Transverse colon (tissue), 4 donors: Measurements from ENCODE around the gene PLXNB2. TPM values are rescaled to one million over a fixed set of nuclear protein-coding genes. Genes with fewer than 3 reads are reported as not detected.

ENCODE experiments used
- DNase-seq: peaks from one replicate; pipeline ENCODE4 v3.0.0-alpha.2; 2019
- H3K27ac ChIP-seq, 4 donors: fragments of 200-600 bp; sonication (generic); 2 replicates each; pipeline ENCODE4 v1.5.1; 2016 to 2018; ENCODE audit warnings: inconsistent platforms in 4 of 4
- H3K27me3 ChIP-seq: fragments of 200-600 bp; sonication (generic); 2 replicates; pipeline ENCODE4 v1.5.1; 2017; ENCODE audit warnings: inconsistent platforms
- H3K36me3 ChIP-seq, 4 donors: fragments of 200-600 bp; sonication (generic); 2 replicates each; pipeline ENCODE4 v1.5.1; 2017 to 2019; ENCODE audit warnings: inconsistent platforms in 4 of 4
- H3K4me1 ChIP-seq, 4 donors: fragments of 200-600 bp; sonication (generic); 2 replicates each; pipeline ENCODE4 v1.5.1; 2017 to 2020; ENCODE audit warnings: inconsistent platforms in 4 of 4
- H3K4me3 ChIP-seq, 4 donors: fragments of 200-600 bp; sonication (generic); 1 replicate in 1 of 4; 2 replicates in 3 of 4; pipeline versions ENCODE4 v1.5.1 to v1.6.1; 2017 to 2019; ENCODE audit warnings: inconsistent platforms in 4 of 4
- H3K9me3 ChIP-seq, 2 donors: fragments of 200-600 bp; sonication (generic); 2 replicates each; pipeline ENCODE4 v1.5.1; 2017 to 2019; ENCODE audit warnings: inconsistent platforms in 2 of 2
- EP300 ChIP-seq: sonication (generic); formaldehyde crosslinking; IDR thresholded peaks from one replicate; pipeline ENCODE4 v1.6.1; 2017; ENCODE audit warnings: antibody characterized with exemption, low read depth
- POLR2A ChIP-seq: fragments of 450-650 bp; IDR thresholded peaks from one replicate; pipeline ENCODE4 v1.6.1; 2016; ENCODE audit warnings: antibody characterized with exemption, mild to moderate bottlenecking, moderate library complexity
- POLR2AphosphoS5 ChIP-seq, 3 donors: sonication (generic); formaldehyde crosslinking; IDR thresholded peaks; one replicate each; pipeline ENCODE4 v1.6.1; 2016; ENCODE audit warnings: antibody characterized with exemption in 3 of 3
- WGBS, 2 donors: methylation state at CpG; one replicate each; pipeline ENCODE4 v1.1.5; 2018; ENCODE audit warnings: low coverage in 1 of 2; 5-methylcytosine and 5-hydroxymethylcytosine counted together
- in situ Hi-C, 4 donors: fragments of 200-750 bp; cut with MboI; loops; one replicate each; pipeline versions ENCODE4 v1.15.0 to v1.15.1; 2017; ENCODE audit warnings: low sequenced_read_pairs in 3 of 4, low pct_ligation_motif_present in 1 of 4, low pct_unique_long_range_greater_than_20kb in 1 of 4
- intact Hi-C: fragments of 100-400 bp; cut with DNase I; formaldehyde crosslinking; loops from one replicate; pipeline ENCODE4 v1.15.1; 2023; ENCODE audit warnings: low total_unique reads
- total RNA-seq, 4 donors: library from RNA; depleted of rRNA; stranded (reverse); fragments of >200 nt; gene quantifications; one replicate each; pipeline ENCODE4 v1.1.0, GENCODE V29; 2016
- TF ChIP-seq, protein P1 (sequence below), 5 experiments: fragments of 200-600 bp in 3 of 5; fragments of 450-650 bp in 2 of 5; sonication (generic) in 3 of 5; IDR thresholded peaks; 1 replicate in 2 of 5; 2 replicates in 3 of 5; pipeline ENCODE4 v1.5.1; 2016 to 2017; ENCODE audit warnings: antibody characterized with exemption in 5 of 5, inconsistent platforms in 3 of 5, mild to moderate bottlenecking in 2 of 5, moderate library complexity in 1 of 5

PLXNB2 gene
- total RNA-seq, 4 donors from 2014 or later = 305 to 880 (median 460) TPM

DNA sequence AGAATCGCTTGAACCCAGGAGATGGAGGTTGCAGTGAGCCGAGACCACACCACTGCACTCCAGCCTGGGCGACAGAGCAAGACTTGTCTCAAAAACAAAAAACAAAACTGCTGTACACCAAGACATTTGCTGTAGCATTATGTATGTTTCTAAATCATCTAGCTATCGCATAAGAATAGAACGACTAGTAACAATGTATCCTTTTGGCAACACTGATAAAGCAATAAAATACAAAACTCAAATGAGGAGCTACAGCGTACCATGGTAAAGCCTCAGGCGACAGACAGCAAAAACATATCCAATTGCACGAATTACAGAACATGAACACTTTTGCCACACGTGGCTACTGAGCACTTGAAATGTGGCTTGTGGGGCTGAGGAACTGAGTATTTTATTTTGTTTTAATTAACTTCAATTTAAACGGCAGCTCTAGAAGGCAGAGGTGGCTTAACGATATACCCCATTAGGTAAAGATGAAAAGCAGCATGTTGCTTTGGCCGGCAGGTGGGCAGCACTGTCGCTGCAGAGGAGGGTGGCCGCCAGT is 65.0 kb downstream of the PLXNB2 start:
- no peak for DNase-seq
- 56 to 57% methylated on average over 13 to 14 of the region's 14 CpGs for WGBS, 2 donors
- H3K27ac ChIP-seq = no peak overlapping the region
- H3K36me3 ChIP-seq = no peaks in the 10 kb centered on the region
- H3K4me3 ChIP-seq = peak overlapping the region in 3 of 4 donors; percentile 66 to 92 (median 86)
- TF ChIP-seq POLR2AphosphoS5 (IDR thresholded peaks at IDR 0.05) (no peak), POLR2A (no peak), EP300 (no peak)
- TF ChIP-seq, protein P1, sequence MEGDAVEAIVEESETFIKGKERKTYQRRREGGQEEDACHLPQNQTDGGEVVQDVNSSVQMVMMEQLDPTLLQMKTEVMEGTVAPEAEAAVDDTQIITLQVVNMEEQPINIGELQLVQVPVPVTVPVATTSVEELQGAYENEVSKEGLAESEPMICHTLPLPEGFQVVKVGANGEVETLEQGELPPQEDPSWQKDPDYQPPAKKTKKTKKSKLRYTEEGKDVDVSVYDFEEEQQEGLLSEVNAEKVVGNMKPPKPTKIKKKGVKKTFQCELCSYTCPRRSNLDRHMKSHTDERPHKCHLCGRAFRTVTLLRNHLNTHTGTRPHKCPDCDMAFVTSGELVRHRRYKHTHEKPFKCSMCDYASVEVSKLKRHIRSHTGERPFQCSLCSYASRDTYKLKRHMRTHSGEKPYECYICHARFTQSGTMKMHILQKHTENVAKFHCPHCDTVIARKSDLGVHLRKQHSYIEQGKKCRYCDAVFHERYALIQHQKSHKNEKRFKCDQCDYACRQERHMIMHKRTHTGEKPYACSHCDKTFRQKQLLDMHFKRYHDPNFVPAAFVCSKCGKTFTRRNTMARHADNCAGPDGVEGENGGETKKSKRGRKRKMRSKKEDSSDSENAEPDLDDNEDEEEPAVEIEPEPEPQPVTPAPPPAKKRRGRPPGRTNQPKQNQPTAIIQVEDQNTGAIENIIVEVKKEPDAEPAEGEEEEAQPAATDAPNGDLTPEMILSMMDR (IDR thresholded peaks at IDR 0.05) = no peak
- H3K9me3 ChIP-seq = no peaks in the 10 kb centered on the region
- intact Hi-C loops (no loop called here), in situ Hi-C loops (no loop called here)
- H3K4me1 ChIP-seq = peaks cover 31 to 50% (median 43%) of the 10 kb centered on the region in 4 donors
- H3K27me3 ChIP-seq = no peaks in the 10 kb centered on the region

DNA sequence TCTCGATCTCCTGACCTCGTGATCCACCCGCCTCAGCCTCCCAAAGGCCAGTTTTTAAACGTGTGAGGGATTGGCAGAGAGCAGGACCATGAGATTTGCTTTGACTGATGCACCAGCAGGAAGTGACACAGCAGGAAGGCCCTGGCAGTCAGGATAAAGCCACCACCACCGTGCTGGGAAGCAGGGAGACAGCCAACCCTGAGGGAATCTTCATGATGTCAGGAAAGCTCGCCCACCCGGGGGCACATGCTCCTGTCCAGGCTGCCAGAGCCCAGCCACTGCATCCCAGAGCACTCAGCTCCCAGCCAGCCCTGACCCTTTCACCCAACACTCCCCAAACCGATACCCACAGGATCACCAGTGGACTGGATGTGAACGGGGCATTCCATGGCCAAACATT is 68.7 kb downstream of the PLXNB2 start:
- intact Hi-C loops (no loop called here), in situ Hi-C loops (no loop called here)
- Histone ChIP-seq H3K27ac (no peak overlapping the region), H3K4me3 (no peak overlapping the region), H3K36me3 (no peaks in the 10 kb centered on the region), H3K27me3 (no peaks in the 10 kb centered on the region), H3K4me1 (peaks cover 22 to 34% (median 29%) of the 10 kb centered on the region in 4 donors), H3K9me3 (no peaks in the 10 kb centered on the region)
- DNase-seq = no peak
- 91 to 92% methylated on average over 2 to 9 of the region's 9 CpGs for WGBS, 2 donors
- TF ChIP-seq POLR2A = no peak
- TF ChIP-seq, protein P1 (IDR thresholded peaks at IDR 0.05) = no peak
- no peak for TF ChIP-seq EP300
- no peak for TF ChIP-seq POLR2AphosphoS5 (IDR thresholded peaks at IDR 0.05)

DNA sequence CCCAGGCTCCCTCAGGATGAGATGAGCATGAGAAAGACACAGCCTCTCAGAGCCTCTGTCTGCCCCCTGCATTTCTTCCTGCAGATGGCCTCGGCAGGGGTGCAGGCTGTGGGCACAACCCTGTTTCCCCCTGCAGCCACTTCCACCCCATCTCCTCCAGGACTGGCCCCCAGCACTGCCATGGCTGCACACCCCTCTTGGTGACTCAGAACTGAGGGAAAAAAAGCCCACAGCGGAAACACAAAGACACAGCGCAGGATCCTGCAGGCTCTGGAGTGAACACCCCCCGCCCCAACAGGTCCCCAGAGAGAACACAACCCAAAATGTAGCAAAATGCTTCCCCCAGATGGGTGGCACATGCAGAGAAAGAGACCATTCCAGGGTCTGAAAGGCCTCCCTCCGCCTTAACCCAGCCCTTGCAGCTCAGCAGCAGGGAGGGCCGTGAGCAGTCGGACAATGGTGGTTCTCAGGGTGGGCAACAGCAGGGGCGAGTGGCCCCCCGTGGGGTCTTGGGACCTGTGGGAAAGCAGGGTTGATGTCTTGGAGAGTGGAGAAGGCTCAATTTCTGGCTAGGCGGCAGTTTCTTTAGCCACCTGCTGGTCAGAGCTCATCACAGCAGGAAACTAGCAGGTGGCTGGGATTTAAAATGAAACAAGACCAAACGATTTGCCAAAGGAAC is 70.6 kb downstream of the PLXNB2 start:
- WGBS, 2 donors = 71 to 92% methylated on average over 2 to 10 of the region's 11 CpGs
- H3K27ac ChIP-seq = no peak overlapping the region
- in situ Hi-C loops (no loop called here), intact Hi-C loops (no loop called here)
- no peaks in the 10 kb centered on the region for H3K9me3 ChIP-seq
- H3K27me3 ChIP-seq = no peaks in the 10 kb centered on the region
- no peak overlapping the region for H3K4me3 ChIP-seq
- DNase-seq = no peak
- peaks cover 8 to 15% (median 10%) of the 10 kb centered on the region in 4 donors for H3K4me1 ChIP-seq
- no peak for TF ChIP-seq POLR2A
- no peak for TF ChIP-seq POLR2AphosphoS5 (IDR thresholded peaks at IDR 0.05)
- TF ChIP-seq, protein P1 (IDR thresholded peaks at IDR 0.05) = peak in 4 of 5 experiments; percentile 32 to 51 (median 35)
- H3K36me3 ChIP-seq = no peaks in the 10 kb centered on the region

DNA sequence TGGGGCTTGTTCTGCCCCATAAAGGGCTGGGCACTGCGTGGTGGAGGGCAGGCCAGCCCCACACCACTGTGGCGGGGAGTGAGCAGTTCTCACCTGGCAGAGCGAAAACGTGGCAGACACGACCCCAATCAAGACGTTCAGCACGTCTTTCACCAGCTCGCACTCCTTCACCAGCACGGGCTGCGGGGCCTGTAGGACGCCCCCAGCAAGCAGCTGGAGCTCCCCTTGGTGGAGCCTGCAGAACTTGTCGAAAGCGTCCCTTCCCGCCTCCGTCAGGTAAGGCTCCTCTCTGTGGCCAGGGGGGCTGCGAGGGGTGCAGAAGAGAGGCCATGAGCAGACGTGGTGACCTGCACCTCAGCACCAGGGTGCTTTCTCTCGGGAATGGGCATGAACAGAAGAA is 74.2 kb downstream of the PLXNB2 start:
- WGBS, 2 donors = 92% methylated on average over 18 of the region's 18 CpGs; no CpG with 5 or more reads in 1 of the 2 donors
- intact Hi-C loops (no loop called here), in situ Hi-C loops (no loop called here)
- no peaks in the 10 kb centered on the region for H3K27me3 ChIP-seq
- no peaks in the 10 kb centered on the region for H3K36me3 ChIP-seq
- DNase-seq = no peak
- H3K27ac ChIP-seq = no peak overlapping the region
- no peak overlapping the region for H3K4me3 ChIP-seq
- H3K9me3 ChIP-seq = no peaks in the 10 kb centered on the region
- TF ChIP-seq EP300 (no peak), POLR2AphosphoS5 (IDR thresholded peaks at IDR 0.05) (no peak), POLR2A (no peak)
- TF ChIP-seq, protein P1 (IDR thresholded peaks at IDR 0.05) = no peak
- H3K4me1 ChIP-seq = no peaks in the 10 kb centered on the region
